Epithelial cell of esophagus (primary cell): ENCODE results near the gene SGK1.

Experiments used
- DNase-seq: peaks from one replicate; pipeline ENCODE4 v3.0.0; 2010; ENCODE audit warnings: low read depth
- H3K4me3 ChIP-seq: 2 replicates; pipeline ENCODE4 v1.5.1; 2011; ENCODE audit warnings: mild to moderate bottlenecking, low read length, control low read depth
- TF ChIP-seq, protein P1 (sequence below): IDR thresholded peaks from 2 replicates; pipeline ENCODE4 v1.5.1; 2011; ENCODE audit warnings: low read depth, mild to moderate bottlenecking, low read length, control low read depth, inconsistent platforms; ENCODE audit not compliant: insufficient read depth; ENCODE audit errors: missing control alignments

SGK1 gene

DNA sequence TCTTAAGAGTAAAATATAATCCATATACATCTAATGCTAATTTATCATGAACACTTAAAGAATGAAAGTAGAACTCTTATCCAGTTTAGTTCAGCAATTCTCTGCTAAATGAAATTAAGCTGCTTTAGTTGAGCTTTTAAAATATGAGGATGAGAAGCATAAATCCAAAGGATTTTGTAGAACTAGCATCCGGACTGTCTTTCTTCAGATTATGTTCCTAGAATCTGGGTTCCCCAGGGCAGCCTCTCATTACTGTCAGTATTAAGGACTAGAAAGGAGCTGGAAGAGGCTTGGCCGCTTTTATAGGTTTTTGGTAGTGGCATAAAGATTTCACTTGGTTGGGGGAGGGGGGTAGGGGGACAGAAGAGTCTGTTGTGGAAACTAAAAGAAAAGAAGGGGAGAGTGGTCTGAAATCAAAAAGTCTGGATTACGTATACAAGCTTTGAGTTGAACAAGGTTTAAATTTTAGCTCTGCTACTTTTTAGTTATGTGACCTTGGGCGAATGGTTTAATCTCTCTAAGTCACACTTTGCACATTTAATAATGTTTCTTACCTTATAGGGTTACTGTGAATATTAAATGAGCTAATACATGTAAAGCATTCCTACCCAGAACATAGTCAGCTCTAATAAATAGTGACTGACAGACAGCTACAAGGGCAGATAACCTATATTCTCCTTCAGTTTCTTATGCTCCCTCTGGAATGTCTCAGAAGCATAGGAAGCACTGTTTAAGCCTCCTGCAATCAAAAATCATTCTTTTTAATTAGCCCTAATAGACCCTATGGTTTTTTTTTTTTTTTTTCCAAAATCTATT, 3.7 kb downstream of the SGK1 start:
- no peak overlapping the region for H3K4me3 ChIP-seq
- TF ChIP-seq, protein P1, sequence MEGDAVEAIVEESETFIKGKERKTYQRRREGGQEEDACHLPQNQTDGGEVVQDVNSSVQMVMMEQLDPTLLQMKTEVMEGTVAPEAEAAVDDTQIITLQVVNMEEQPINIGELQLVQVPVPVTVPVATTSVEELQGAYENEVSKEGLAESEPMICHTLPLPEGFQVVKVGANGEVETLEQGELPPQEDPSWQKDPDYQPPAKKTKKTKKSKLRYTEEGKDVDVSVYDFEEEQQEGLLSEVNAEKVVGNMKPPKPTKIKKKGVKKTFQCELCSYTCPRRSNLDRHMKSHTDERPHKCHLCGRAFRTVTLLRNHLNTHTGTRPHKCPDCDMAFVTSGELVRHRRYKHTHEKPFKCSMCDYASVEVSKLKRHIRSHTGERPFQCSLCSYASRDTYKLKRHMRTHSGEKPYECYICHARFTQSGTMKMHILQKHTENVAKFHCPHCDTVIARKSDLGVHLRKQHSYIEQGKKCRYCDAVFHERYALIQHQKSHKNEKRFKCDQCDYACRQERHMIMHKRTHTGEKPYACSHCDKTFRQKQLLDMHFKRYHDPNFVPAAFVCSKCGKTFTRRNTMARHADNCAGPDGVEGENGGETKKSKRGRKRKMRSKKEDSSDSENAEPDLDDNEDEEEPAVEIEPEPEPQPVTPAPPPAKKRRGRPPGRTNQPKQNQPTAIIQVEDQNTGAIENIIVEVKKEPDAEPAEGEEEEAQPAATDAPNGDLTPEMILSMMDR: no peak

DNA sequence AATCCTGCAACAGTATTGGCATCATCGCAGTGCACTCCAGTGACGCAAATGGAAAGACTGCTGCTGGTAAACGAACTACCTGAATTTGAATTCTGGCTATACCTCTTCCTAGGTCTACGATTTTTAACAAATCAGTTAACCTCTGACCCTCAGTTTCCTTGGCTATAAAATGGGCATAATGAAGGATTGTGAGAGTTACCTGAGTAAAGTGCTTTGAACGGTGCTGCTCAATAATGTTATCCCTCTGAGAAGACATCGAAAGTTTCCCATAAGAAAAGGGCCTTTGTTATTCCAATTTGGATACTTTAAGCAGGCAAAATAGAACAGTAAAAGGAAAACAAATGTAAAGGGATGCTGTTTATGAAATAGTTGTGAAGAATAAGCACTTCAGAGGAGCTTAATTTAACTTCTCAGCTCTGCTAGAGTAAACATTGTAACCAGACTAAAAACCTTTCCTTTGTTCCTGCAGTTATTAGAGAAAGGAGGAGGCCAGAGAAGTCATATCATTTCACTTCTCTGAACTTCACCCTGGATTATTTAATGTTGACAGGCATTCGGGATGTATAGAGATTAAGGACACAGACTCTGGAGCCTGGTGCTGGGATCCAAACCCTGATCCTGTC, 5.8 kb downstream of the SGK1 start:
- TF ChIP-seq, protein P1: no peak
- no peak overlapping the region for H3K4me3 ChIP-seq
- DNase-seq: no peak

More for the DNA sequence above, 3.7 kb downstream of the SGK1 start:
- DNase-seq: no peak

DNA sequence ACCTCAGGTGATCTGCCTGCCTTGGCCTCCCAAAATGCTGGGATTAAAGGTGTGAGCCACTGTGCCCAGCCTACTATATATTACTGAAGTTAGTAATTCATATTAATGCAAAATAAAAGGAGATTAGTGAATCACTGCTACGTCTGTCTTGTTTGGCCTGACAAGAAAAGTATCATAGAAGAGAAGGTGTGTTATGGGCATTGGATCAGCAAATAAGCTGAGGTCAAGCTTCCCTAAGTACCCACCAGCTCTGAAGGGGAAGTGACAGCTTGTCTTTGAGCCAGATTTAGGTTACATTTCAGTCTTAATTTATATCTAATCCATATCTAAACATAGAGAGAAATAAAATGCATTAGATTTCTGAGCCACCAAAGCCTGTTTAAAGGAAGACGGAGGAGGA, 7.1 kb downstream of the SGK1 start:
- TF ChIP-seq, protein P1: no peak
- no peak for DNase-seq
- H3K4me3 ChIP-seq: no peak overlapping the region

DNA sequence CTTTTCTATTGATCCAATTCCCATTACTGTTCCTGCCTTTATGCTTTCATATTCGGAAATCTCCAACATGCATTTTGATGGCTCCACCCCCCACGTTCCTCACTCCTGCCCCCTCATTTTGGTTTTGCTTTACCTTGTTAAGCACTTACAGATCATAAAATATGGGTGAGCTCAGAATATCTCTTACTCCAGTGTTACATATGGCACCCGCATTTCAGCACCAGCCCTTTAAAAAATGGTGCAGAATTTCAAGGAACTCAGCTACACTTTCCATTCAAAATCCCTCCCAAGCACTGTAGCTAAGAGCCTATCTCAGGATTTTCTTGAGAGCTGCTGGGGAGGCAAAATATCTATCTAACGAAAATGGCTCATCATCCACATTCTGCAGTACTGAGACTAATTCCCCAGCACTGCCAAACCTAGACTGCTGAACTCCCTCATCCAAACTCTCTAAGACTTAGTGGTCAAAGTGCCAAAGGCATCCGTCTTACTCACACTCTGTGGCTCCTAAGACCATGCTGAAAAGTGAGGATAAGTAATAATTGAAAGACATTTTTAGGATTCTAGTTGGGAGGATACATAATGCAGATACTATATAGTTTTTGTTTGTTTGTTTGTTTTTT, 7.8 kb downstream of the SGK1 start:
- TF ChIP-seq, protein P1: no peak
- DNase-seq: no peak
- no peak overlapping the region for H3K4me3 ChIP-seq

DNA sequence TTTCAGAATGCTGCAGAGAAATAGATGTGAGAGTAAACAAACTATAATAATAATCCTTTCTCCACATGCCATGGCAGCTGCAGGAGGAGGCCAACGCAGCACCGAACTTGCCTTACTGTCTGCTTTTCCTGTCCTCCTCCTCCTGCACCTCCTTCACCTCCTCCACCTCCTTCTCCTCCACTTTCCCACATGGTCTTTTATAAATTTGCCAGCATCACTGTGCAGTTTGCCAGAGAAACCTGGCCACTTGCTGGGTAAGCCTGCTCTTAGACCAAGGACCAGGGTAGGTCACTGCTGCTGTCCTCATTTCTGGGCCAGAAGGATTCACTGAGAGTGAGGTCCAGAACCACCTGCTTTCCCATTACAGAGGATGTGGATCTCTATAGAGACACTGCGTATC, 8.7 kb downstream of the SGK1 start:
- no peak overlapping the region for H3K4me3 ChIP-seq
- TF ChIP-seq, protein P1: no peak
- DNase-seq: no peak

DNA sequence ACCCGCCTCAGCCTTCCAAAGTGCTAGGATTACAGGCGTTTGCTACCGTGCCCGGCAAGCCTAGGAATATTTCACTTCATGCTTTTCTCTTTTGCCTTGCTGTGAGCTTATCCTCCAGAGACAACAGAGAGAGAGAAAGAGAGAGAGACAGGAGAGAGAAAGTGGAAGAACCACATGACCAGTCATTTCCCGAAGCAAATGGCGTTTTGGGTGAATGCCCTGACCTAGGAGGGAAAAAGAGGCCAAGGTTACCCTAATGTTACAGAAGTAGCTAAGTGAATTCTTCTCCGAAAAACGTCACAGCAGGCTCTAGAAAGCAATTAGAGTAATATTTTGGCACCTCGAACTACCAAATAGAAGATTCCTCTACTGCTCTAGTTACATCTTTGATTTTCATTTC, 9.1 kb downstream of the SGK1 start:
- no peak for DNase-seq
- H3K4me3 ChIP-seq: no peak overlapping the region
- TF ChIP-seq, protein P1: no peak

DNA sequence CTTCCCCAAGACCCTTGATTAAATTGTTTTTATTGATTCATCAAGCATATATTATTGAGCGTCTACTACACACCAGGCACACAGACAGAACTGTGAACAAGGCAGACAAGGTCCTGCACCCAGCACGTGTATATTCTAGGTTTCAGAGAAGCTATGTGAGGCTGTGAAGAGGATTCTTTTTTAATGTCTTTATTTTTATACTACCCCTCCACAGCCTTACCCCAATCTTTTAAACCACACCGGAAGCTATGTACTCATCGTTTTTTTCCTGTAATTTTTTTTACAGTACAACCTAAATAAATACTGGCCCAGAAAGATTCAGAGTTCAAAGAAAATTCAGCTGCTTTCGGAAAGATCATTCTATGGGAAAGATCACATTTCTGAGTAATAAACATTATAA, 10.0 kb downstream of the SGK1 start:
- DNase-seq: no peak
- no peak overlapping the region for H3K4me3 ChIP-seq
- TF ChIP-seq, protein P1: no peak
